HepG2 (cell line): ENCODE measurements around the gene SIRT7. TPM values are rescaled to one million over a fixed set of nuclear protein-coding genes. Genes with fewer than 3 reads are reported as not detected.
A peak's percentile ranks its signal among the peaks of the same experiment; 100 is the strongest.

ENCODE experiments used
- AHR ChIP-seq: IDR thresholded peaks from 2 replicates; pipeline ENCODE4 v1.6.1; 2018; ENCODE audit warnings: missing genetic modification reagents, missing compliant biosample characterization
- AKAP8 ChIP-seq: sonication (generic); formaldehyde crosslinking; IDR thresholded peaks from 2 replicates; pipeline ENCODE4 v1.5.1; 2020; ENCODE audit warnings: mild to moderate bottlenecking, missing genetic modification reagents
- FOXA1 ChIP-seq, 2 experiments: fragments of 450-650 bp in 1 of 2; sonication (generic) in 1 of 2; formaldehyde crosslinking in 1 of 2; IDR thresholded peaks; 2 replicates each; pipeline versions ENCODE4 v1.4.0 to v1.6.1; 2016 to 2020; ENCODE audit warnings: missing genetic modification reagents in 1 of 2
- KAT2B ChIP-seq: fragments of 150-350 bp; IDR thresholded peaks from 2 replicates; pipeline ENCODE4 v1.6.1; 2014; ENCODE audit warnings: low read depth, low read length, borderline replicate concordance
- KLF11 ChIP-seq: IDR thresholded peaks from 2 replicates; pipeline ENCODE4 v1.6.1; 2016; ENCODE audit warnings: missing compliant biosample characterization
- KLF12 ChIP-seq: sonication (generic); formaldehyde crosslinking; IDR thresholded peaks from 2 replicates; pipeline ENCODE4 v1.4.0; 2020; ENCODE audit warnings: missing genetic modification reagents, borderline replicate concordance
- MAFK ChIP-seq, 2 experiments: IDR thresholded peaks in 1 of 2; conservative IDR thresholded peaks in 1 of 2; 2 replicates each; pipeline ENCODE4 v1.6.1; 2011; ENCODE audit warnings: improper control_type of control experiment in 2 of 2, low read length in 2 of 2
- NFIB ChIP-seq: sonication (generic); formaldehyde crosslinking; IDR thresholded peaks from 2 replicates; pipeline ENCODE4 v1.9.0; 2021; ENCODE audit warnings: missing genetic modification reagents, mild to moderate bottlenecking, borderline replicate concordance
- NR2F6 ChIP-seq, 2 experiments: IDR thresholded peaks; 2 replicates each; pipeline ENCODE4 v1.6.1; 2016; ENCODE audit warnings: antibody characterized with exemption in 1 of 2, mild to moderate bottlenecking in 1 of 2
- PCBP1 ChIP-seq: fragments of 200-400 bp; formaldehyde crosslinking; IDR thresholded peaks from 2 replicates; pipeline ENCODE4 v1.6.1; 2017; ENCODE audit warnings: mild to moderate bottlenecking, low read depth, low read length, borderline replicate concordance
- POLR2AphosphoS2 ChIP-seq: IDR thresholded peaks from 2 replicates; pipeline ENCODE4 v1.6.1; 2011; ENCODE audit warnings: low read depth, low read length, improper control_type of control experiment
- PREB ChIP-seq: sonication (generic); formaldehyde crosslinking; IDR thresholded peaks from 2 replicates; pipeline ENCODE4 v1.4.0; 2020; ENCODE audit warnings: missing genetic modification reagents
- RBAK ChIP-seq: sonication (generic); formaldehyde crosslinking; IDR thresholded peaks from 2 replicates; pipeline ENCODE4 v1.5.1; 2020; ENCODE audit warnings: mild to moderate bottlenecking, missing genetic modification reagents
- RBM39 ChIP-seq: fragments of 200-400 bp; formaldehyde crosslinking; IDR thresholded peaks from one replicate; pipeline ENCODE4 v1.6.1; 2018; ENCODE audit warnings: antibody characterized with exemption, mild to moderate bottlenecking, low read depth, low read length; ENCODE audit not compliant: poor library complexity, severe bottlenecking
- RCOR2 ChIP-seq: IDR thresholded peaks from 2 replicates; pipeline ENCODE4 v1.6.1; 2016; ENCODE audit warnings: missing biosample characterization, missing genetic modification reagents
- SNRNP70 ChIP-seq: fragments of 200-400 bp; formaldehyde crosslinking; IDR thresholded peaks from 2 replicates; pipeline ENCODE4 v1.6.1; 2017; ENCODE audit warnings: mild to moderate bottlenecking, low read depth, low read length, moderate library complexity
- ZBTB21 ChIP-seq: sonication (generic); formaldehyde crosslinking; IDR thresholded peaks from 2 replicates; pipeline ENCODE4 v1.4.0; 2020; ENCODE audit warnings: missing genetic modification reagents
- ZBTB33 ChIP-seq: sonication (generic); formaldehyde crosslinking; IDR thresholded peaks from 2 replicates; pipeline ENCODE4 v1.4.0; 2020; ENCODE audit warnings: missing genetic modification reagents
- ZBTB8A ChIP-seq: sonication (generic); formaldehyde crosslinking; IDR thresholded peaks from 2 replicates; pipeline ENCODE4 v1.4.0; 2020; ENCODE audit warnings: mild to moderate bottlenecking, low read depth, missing genetic modification reagents, borderline replicate concordance
- ZFP1 ChIP-seq: IDR thresholded peaks from 2 replicates; pipeline ENCODE4 v1.6.1; 2016
- ZNF263 ChIP-seq: sonication (generic); formaldehyde crosslinking; IDR thresholded peaks from 2 replicates; pipeline ENCODE4 v1.4.0; 2020; ENCODE audit warnings: missing genetic modification reagents
- ZNF3 ChIP-seq: IDR thresholded peaks from 2 replicates; pipeline ENCODE4 v1.7.0; 2017; ENCODE audit warnings: inconsistent platforms
- ZNF329 ChIP-seq: sonication (generic); formaldehyde crosslinking; IDR thresholded peaks from 2 replicates; pipeline ENCODE4 v1.9.0; 2021; ENCODE audit warnings: low read depth, mild to moderate bottlenecking, missing genetic modification reagents
- ZNF552 ChIP-seq: sonication (generic); formaldehyde crosslinking; IDR thresholded peaks from 2 replicates; pipeline ENCODE4 v1.9.0; 2022; ENCODE audit warnings: missing genetic modification reagents, mild to moderate bottlenecking, borderline replicate concordance
- ZNF562 ChIP-seq: sonication (generic); formaldehyde crosslinking; IDR thresholded peaks from 2 replicates; pipeline ENCODE4 v1.8.0; 2022; ENCODE audit warnings: missing genetic modification reagents, borderline replicate concordance
- ZNF576 ChIP-seq: sonication (generic); formaldehyde crosslinking; IDR thresholded peaks from 2 replicates; pipeline ENCODE4 v1.4.0; 2020; ENCODE audit warnings: mild to moderate bottlenecking, missing genetic modification reagents
- ZNF691 ChIP-seq: sonication (generic); formaldehyde crosslinking; IDR thresholded peaks from 2 replicates; pipeline ENCODE4 v1.4.0; 2020; ENCODE audit warnings: missing genetic modification reagents, low read depth, mild to moderate bottlenecking, borderline replicate concordance
- ZNF879 ChIP-seq: sonication (generic); formaldehyde crosslinking; IDR thresholded peaks from 2 replicates; pipeline ENCODE4 v1.8.1; 2023; ENCODE audit warnings: missing genetic modification reagents
- polyA plus RNA-seq, 8 experiments: library from polyadenylated mRNA; depleted of rRNA in 3 of 8; stranded (reverse) in 7 of 8; unstranded in 1 of 8; fragments of >200 nt; fragmentation: Illumina TruSeq in 4 of 8; extraction: Trizol in 4 of 8; gene quantifications; 2 replicates each; pipeline versions ENCODE4 v1.2.1 to v1.2.3, GENCODE V29; 2011 to 2016; ENCODE audit warnings: low read depth in 4 of 8, missing spikeins in 1 of 8, mixed read lengths in 1 of 8; ENCODE audit not compliant: insufficient read depth in 1 of 8
- total RNA-seq, 5 experiments: library from RNA; depleted of rRNA; stranded (reverse); fragments of >200 nt; fragmentation: Illumina TruSeq; extraction: Trizol; gene quantifications; 2 replicates each; pipeline ENCODE4 v1.2.3, GENCODE V29; 2016; ENCODE audit warnings: low read depth in 1 of 5

Gene SIRT7
- total and polyA plus RNA-seq, 2 of the 13 experiments (the other 11 are each of a cell fraction or from before 2014, with no cell fraction given): 8.3 to 24.8 TPM

GRCh38 chr17:81955756-81956544, 38.0 kb upstream of the SIRT7 start (continued):
- TF ChIP-seq ZBTB33 (CRISPR knock-in tag) (no peak), ZNF3 (CRISPR knock-in tag) (no peak), ZFP1 (CRISPR knock-in tag) (no peak), AHR (no peak), ZNF691 (CRISPR knock-in tag) (no peak), RCOR2 (CRISPR knock-in tag) (no peak), KLF11 (CRISPR knock-in tag) (no peak), KAT2B (peak; percentile 63; the same call in 1 of the 2 replicates), SNRNP70 (no peak), ZNF576 (CRISPR knock-in tag) (no peak), RBAK (CRISPR knock-in tag) (no peak), KLF12 (CRISPR knock-in tag) (no peak), ZNF263 (0 out of 2 replicates have a peak, but pooled peaks have one; percentile 30), NR2F6 (IDR thresholded peaks at IDR 0.05) (no peak), NR2F6 (CRISPR knock-in tag; IDR thresholded peaks at IDR 0.05) (no peak), PREB (CRISPR knock-in tag) (no peak), ZNF879 (CRISPR knock-in tag) (no peak), AKAP8 (CRISPR knock-in tag) (peak; percentile 21; the same call in 1 of the 2 replicates), MAFK (conservative IDR thresholded peaks at IDR 0.05 in 1 of 2, IDR thresholded peaks at IDR 0.05 in 1 of 2; ENCODE audit: low read length in 2 of 2) (no peak), RBM39 (no peak), ZBTB21 (CRISPR knock-in tag) (no peak), ZNF562 (no peak), ZNF329 (CRISPR knock-in tag) (no peak), ZNF552 (CRISPR knock-in tag) (no peak), PCBP1 (no peak), ZBTB8A (CRISPR knock-in tag) (no peak), POLR2AphosphoS2 (peak; percentile 46; the same call in 1 of the 2 replicates), FOXA1 (IDR thresholded peaks at IDR 0.05) (no peak), FOXA1 (CRISPR knock-in tag; IDR thresholded peaks at IDR 0.05) (no peak), NFIB (0 out of 2 replicates have a peak, but pooled peaks have one; percentile 73)
